ENCODE results near the gene NTM.

GRCh38 chr11:131628739-131629138, 258.3 kb downstream of the NTM start:
- TF ChIP-seq, protein P1, sequence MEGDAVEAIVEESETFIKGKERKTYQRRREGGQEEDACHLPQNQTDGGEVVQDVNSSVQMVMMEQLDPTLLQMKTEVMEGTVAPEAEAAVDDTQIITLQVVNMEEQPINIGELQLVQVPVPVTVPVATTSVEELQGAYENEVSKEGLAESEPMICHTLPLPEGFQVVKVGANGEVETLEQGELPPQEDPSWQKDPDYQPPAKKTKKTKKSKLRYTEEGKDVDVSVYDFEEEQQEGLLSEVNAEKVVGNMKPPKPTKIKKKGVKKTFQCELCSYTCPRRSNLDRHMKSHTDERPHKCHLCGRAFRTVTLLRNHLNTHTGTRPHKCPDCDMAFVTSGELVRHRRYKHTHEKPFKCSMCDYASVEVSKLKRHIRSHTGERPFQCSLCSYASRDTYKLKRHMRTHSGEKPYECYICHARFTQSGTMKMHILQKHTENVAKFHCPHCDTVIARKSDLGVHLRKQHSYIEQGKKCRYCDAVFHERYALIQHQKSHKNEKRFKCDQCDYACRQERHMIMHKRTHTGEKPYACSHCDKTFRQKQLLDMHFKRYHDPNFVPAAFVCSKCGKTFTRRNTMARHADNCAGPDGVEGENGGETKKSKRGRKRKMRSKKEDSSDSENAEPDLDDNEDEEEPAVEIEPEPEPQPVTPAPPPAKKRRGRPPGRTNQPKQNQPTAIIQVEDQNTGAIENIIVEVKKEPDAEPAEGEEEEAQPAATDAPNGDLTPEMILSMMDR (IDR thresholded peaks at IDR 0.05): no peak
- TF ChIP-seq POLR2A (IDR thresholded peaks at IDR 0.05) (no peak), EP300 (IDR thresholded peaks at IDR 0.05) (no peak)
